Stromal cell of bone marrow (primary cell): Measurements from ENCODE around the gene PEPD.

Experiments
- DNase-seq: peaks from one replicate; pipeline ENCODE4 v3.0.0-alpha.2; 2012; ENCODE audit warnings: low read depth

The PEPD gene

DNA sequence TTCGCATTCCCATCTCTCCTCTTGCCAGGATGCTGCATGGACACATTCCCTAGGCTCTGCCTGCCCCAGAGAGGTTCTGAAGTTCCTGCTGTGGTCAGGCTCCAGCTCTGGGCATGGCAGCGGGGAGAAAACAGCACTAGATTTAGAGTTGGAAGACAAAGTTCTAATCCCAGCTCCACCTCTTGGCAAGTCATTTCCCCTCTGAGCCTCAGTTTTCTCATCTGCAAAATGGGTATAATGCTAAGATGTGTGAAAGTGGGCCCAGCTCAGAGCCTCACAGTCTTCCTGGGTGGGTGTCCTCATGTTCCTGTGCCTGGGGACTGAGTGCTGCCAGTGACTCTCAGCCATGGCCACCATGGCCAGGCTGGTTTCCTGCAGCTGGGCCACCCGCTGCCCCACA lies 9.6 kb downstream of the PEPD start:
- DNase-seq: no peak

DNA sequence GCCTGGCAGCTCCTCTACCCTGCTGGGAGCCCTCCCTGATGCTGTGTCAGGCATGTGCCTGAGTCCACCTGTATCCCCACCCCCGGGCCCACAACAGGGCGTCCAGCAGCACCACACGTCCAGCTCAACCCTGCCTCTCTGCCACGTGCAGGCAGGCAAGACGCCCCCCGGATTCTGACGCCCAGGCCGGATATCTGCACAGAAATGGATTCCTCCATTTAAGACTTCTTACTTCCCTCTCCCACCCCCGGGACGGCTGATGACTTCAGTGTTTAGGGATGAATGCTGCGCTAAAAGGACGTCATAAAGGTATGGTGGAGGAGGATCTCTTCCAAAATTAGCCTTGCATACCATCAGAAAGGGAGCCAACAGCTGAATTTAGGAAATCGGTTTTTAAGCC lies 10.2 kb downstream of the PEPD start:
- no peak for DNase-seq

DNA sequence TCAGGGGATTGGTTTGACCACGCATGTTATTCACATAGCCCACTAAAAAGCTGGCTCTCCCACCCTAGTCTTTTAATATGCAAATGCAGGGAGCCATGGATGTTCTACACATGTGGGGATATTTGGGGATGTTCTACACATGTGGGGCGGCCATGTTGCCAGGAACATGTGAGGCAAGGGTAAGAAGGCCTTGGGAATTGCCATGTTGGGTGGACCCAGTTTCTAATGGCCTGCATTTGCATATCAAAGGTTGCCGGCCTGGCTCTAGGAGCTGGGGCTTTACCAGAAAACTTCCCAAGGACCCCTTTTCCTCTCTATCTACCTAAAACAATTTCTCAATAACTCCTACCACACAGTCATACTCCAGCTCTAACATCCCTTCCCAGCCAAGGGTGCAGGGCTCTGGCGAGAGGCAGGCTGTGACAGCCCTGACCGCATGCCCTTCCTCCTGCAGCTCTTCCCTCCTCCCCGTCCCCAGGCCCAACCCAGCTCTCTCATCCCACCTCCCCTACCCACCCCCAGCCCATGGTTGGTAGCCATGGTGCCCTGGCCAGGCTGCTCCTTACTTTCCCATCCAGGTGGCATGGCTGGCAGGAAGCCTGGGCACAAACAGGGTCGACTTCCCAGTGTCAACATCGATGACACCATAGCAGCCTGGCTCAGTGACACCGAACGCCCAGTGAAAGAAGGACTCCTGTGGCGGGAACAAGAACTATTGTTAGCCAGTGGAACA lies 11.0 kb downstream of the PEPD start:
- no peak for DNase-seq

DNA sequence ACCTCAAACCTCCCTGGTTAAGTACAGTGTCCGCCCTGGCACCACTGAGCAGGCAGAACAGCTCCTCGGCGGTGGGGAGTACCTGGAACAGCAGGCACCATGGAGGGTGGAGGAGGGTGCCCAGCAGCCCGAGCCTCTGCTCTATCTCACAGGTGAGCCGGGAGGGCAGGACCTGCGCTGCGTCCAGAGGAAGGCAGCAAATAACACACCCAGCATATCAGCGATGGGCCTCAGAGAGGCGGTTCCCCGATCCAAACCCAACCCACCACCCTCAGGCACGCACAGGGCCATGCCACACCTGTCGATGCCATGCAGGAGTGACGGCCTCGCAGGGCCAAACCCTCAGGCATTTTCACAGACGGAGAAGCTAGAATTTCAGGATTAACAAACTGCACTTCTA lies 11.8 kb downstream of the PEPD start:
- no peak for DNase-seq

DNA sequence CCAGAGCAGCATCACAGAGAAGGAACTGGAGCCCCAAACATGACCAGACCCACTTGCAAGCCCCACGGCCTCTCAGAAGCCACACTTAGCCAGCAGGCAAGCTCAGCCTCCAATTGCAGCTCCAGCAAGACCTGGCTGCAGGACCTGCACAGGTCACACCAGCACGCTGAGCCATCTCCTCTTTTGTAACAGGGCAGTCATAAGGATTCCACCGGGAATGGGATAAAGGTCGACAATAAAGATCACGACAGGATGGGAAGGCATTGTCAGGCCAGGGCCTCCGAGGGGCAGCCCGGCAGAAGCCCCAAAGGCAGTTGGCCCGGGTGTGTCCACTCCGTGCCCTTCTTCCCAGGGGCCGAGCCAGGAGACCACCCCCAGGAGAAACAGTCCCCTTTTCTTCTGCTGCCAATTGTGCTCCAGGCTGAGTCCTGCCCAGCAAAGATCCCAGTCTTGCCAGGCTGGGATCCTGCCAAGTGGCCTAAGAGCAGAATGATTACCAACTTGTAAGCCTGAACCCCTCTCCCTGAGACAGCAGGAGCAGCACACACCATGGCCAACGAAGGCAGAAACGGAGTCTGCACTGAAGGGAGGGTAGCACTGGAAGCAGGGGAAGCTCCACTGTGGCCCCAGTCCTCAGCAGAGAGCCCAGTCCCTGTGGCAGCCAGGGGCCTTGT lies 12.5 kb downstream of the PEPD start:
- no peak for DNase-seq

DNA sequence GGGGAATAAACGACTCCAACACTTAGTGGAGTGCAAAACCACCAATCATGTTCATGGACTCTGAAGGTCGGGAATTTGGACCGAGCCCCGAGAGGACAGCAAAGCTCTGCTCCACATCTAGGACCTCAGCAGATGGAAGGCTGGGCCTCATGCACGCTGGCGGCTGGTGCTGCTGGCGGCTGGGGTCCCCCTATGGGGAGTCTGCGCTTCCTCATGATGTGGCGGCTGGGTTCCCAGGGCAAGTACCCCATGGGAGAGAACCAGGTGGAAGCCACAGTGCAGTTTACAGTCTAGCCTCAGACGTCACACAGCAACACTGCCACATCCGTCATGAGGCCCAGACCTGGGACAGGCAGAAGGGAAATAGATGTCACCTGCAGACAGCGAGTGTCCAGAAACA lies 13.2 kb downstream of the PEPD start:
- no peak for DNase-seq

DNA sequence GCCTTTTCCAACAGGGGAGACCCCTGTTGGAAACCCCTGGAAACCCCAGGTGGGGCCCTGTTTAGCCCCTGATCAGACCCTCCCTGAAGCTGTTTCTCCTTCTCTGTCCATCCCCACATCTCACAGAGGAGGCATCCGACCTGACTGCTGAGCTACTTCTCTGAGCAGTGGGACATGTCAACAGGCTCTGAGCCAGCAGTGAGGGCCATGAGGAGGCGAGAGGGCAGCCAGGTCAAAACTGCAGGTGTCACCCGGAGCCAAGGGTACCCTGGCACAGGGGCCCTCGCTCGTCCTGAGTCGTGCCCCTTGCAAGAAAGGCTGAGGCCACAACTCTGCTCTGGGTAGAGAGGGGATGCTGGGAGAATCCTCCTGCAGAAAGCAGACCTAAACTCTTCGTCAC lies 13.6 kb downstream of the PEPD start:
- DNase-seq: no peak

DNA sequence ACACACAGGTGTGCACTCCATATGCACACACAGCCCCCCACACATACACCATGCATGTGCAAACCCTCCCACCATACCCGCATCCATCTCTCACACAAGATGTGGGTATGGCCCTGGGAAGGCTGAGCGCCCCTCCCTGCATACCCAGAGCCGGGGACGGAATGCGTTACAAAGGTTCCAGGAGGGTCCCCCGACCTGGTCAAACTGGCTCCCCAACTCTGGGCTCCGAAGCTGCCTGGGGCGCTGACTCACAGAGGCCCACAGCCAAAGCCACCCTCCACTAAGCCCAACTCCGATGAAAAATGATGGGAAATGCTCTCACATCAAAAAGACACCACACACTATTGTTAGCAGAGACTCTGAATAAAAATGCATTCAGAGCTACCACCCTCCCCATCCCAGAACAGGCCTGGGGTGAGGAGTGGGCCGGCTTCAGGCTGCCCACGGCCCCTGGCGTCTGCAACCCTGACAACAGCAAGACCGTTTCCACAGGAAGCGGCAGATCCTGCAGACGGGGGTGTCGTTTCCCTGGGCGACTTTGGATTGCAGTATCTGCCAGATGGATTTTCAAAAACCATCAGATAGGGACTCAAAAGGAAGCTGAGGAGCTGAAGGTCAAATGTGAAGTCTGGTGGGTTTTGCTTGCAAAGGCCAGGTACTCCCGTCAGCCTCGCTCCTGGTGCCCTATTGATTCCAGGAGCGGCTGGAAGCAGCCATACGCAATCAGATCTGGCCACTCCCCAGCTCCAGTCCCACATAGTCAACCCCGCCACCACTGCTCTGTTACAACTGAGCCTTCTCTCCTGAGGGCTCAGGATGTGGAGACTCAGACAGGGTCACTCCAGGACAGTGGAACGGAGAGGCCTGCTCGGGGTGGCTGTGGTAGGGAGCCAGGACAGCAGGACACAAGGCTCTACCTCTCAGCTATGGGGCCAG lies 14.3 kb downstream of the PEPD start:
- DNase-seq: no peak

DNA sequence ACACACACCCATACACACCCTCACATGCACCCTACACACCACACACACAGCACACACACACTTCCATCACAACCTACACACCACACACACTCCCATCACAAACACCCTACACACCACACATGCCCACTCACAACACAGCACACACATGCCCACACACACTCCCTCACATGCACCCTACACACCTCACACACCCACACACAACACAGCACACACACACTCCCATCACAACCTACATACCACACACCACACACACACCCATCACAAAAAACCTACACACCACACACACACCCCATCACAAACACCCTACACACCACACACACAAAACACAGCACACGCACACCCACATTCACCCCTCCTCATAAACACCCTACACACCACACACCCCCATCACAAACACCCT lies 15.1 kb downstream of the PEPD start:
- DNase-seq: no peak

DNA sequence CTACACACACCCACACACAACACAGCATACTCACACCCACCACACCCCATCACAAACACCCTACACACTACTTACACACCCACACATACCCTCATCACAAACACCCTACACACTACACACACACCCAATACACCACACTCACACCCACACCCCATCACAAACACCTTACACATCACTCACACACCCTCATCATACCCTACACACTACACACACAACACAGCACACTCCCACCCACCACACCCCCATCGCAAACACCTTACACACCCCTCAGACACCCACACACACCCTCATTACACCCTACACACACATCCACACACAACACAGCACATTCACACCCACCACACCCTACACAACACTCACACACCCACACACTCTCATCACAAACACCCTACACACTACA lies 15.8 kb downstream of the PEPD start:
- DNase-seq: no peak

DNA sequence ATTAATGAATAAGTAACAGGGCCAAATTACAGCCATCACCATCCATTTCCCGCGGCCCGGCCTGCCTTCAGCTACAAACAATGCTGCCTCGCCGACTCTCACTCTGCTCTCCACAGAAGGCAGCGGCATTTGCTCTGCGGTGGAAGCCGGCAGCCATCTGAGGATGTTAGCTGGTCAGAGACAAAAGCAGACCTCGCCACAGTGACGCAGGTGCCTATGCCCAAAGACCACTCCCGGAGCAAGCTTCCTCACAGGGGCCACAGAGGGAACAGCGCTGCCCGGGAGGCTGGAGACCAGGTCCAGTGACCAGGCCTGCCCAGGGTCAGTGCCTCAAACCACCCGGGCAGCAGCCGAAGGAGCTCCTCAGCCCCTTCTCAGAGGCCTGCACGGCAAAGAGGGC lies 16.4 kb downstream of the PEPD start:
- DNase-seq: no peak

DNA sequence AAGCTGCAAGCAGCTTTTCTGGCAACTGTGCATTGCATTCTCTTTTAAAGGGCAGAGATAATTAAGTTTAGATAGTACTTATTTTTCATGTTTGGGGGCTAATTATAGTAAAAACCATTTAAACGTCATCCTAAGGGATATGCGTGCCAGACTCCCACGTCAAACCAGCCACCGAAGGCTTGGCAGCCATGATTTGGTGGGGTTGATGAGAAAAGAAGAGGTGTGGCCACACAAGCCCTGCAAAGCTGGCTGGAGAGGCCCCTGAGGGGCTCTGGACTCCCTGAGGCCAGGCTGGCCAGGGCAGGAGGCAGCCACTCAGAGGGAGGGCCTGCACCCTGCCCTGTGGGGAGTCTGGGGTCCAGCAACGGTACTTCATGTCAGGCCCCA lies 17.5 kb downstream of the PEPD start:
- DNase-seq: no peak

DNA sequence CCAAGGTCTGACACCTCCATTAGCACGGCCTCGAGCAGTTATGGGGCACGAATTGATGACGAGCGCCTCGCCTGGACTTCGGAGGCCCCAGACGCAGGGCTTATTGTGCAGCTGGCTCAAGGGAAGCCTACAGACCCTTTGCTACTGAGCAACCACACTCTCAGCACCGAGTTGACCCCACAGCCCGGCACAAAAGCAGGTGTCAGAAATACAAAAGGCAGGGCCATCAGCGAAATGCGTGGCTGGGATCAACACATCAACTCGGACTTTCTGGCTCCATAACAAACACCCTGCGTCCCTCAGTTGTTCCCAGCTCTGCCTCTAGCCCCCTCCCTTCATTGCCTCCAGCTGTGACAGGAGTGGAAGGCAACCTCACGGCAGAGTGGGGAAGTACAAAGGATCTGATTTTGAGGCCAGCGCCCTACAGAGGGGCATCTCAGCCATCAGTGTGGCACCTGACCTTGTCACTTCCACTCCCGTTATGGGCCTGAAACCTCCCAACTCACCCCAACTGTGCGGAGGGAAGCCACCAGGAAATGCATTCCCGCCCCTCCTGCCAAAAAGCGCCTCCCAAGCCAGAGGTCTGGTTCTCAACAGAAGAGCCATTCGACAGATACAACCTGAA lies 18.0 kb downstream of the PEPD start:
- DNase-seq: no peak

DNA sequence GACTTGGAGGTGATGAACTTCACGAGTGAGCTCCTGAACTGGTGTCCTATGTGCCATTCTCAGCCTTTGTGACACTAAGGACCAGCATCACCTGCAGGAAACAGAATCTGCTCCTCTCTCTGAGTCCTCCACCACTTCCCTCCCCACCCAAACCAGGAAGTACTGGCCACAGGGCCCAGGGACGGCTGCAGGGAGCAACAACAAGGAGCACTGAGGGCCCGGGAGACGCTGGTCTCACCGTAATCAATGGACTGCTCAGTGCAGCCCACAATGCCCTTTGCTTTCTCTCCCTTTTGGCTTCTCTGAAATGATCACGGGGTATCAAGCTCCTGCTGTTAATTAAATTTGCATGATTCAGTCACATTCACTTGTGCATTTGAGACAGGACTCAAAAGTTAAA lies 18.6 kb downstream of the PEPD start:
- DNase-seq: no peak

DNA sequence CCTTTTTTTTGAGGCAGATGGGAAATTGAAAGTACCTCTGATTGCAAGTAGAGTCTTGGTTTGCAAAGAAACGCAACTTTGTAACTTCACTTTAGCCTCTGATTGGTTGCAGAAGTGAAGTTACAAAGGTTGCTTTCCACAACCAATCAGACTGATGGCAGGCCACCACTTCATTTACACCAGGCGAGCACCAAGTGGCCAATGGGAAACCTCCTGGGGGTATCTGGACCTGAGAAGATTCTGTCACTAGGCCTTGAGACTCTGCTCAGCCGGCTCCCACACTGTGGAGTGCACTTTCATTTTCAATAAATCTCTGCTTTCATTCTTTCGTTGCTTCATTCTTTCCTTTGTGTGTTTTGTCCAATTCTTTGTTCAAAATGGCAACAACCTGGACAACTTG lies 19.1 kb downstream of the PEPD start:
- DNase-seq: no peak

DNA sequence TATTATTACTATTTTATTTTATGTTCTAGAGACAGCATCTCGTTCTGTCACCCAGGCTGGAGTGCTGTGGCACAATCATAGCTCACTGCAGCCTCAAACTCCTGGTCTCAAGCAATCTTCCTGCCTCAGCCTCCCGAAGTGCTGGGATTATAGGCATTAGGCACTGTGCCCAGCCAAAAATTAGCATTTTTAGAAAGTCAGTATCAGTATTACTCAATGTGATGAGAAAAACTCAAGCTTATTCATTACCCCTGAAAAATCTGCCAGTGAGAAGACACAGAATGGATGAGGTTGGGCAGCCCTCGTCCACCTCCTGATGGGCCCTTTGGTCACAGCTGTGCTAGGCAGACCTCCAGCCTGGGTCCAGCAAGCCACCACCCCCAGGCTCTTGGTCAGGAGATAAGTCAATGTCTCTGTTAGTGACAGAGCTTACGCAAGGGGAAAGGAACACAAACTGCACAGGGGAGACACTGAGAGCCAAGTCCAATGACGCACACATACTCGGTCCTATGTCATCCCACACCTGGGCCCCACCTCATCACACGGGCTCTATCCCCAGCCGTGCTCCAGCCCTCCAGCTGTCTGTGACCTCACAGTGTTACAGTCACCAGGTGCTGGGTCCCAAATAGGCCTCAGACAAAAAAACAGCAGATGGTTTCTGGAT lies 19.8 kb downstream of the PEPD start:
- no peak for DNase-seq

DNA sequence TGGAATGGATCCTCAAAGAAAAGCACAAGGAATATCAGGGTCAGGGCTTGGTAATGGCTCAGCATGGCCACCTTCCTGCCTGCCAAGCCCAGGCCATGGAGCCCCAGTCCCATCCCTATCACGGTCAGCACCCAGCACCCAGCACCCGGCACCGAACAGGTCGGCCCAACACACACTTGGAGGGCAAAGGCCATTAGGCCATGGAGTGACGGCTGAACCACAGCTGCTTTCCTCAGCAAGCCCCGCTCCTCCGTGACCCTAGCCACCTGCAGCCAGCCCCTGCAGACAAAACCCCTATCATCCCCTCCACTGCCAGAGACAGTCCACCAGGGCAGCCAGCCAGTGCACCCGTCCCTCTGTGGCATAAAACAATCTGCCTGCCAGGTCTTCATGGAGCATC lies 20.6 kb downstream of the PEPD start:
- DNase-seq: no peak

DNA sequence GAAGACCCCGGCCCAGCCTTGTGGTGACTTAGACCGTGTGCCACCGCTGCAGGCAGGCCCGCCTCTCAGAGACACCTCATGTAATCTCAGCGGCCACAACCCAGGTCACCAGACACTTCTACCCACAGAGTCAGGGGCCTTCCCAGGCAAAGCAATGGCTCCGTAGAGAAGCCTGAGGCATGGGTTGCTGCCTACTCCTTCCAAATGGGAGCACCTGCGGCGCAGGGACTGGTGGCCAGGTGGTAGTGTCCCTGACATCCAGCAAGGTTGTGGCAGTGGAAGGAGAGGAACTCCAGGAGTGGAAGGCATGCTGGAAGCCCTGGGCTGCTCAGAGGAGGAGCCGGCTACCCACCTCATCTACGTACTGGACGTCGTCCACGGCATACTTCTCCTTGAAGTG lies 21.0 kb downstream of the PEPD start:
- no peak for DNase-seq

DNA sequence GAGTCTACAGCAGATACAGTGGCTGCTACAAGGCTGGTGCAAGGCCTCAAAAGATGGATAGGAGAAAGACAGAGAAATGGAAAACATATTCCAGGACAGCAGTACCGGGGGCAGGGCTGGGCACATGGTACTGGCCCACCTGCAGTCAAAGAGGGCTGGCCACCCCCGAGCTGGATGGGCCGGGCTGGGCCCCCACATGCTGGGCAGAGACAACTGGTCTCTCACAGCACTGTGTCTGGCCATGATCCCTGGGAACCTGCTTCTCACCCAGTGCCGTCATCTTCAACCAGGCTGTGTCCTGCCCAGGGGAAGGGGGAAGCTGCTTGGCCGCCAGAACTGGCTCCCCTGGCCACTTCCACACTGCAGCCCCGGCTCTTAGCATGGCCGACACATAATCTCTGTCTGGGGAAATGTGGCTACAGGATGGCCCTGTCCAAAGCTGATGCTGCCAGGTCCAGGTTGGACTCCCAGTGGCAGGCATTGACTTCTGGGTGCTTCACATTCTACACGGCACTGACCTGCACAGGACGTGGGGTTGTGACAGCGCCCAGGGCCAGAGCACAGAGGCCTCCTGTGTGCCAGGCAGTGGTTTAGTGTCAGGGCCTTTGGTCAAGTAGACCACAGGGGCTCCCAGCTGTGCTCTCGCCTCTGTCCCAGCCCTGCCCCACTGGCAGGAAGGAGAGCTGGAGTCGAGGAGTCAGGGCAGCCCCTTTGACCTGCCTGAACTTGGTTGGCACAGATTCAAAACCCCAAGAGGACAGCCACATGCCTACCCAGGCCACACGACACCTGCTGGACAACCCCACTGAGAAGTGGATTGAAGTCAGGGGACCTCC lies 21.7 kb downstream of the PEPD start:
- DNase-seq: no peak

DNA sequence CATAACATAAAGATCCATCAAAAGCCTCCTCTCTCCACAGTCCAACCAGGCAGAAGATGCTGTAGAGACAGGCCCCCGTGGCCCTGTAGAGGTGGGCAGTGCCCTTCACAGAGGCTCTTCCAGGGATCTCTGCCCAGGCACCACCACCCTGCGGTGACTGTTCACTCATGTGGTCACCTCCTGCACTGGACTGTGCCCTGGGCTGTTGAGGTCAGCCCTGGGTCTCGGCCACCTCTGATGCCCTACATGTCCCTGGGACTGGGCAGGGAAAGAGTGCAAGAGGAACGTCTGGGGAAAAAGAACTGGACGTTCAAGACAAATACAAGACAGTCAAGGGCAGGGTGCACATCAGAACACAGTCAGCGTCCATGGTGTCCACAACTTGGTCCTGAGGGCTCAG lies 22.3 kb downstream of the PEPD start:
- no peak for DNase-seq

DNA sequence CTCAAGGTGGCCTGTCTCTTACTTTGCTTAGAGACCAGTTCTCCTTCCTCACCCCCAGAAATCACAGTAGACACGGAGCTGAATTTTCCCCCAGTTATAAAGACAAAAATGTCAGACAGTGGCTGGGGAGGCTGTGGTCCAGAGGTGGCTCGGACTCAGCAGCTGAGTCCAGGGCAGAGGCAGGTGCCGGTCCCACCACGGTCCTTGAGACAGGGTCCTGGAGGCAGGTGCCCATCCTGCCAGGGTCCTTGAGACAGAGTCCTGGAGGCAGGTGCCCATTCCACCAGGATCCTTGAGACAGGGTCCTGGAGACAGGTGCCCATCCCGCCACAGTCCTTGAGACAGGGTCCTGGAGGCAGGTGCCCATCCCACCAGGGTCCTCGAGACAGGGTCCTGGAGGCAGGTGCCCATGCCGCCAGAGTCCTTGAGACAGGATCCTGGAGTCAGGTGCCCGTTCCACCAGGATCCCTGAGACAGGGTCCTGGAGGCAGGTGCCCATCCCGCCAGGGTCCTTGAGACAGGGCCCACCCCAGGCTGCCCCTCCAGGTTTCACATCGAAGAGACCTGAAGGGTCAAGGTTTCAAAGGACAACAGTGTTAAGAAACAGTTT lies 23.1 kb downstream of the PEPD start:
- DNase-seq: no peak
